H9 (cell line): ENCODE measurements around the gene IL1RAPL1. TPM values are rescaled to one million over a fixed set of nuclear protein-coding genes. Genes with fewer than 3 reads are reported as not detected.

ENCODE experiments used
- DNase-seq: peaks from one replicate; pipeline ENCODE4 v3.0.0-alpha.2; 2017
- H2AFZ ChIP-seq: one replicate; pipeline ENCODE4 v1.6.1; 2013; ENCODE audit warnings: mild to moderate bottlenecking, low read length, control low read depth, moderate library complexity
- H2AK5ac ChIP-seq: 2 replicates; pipeline ENCODE4 v1.6.1; 2013; ENCODE audit warnings: low read length, control low read depth, mixed read lengths; ENCODE audit not compliant: insufficient read length
- H2BK120ac ChIP-seq: one replicate; pipeline ENCODE4 v1.6.1; 2013; ENCODE audit warnings: low read depth, mild to moderate bottlenecking, low read length, control low read depth, inconsistent platforms; ENCODE audit not compliant: poor library complexity, severe bottlenecking
- H2BK12ac ChIP-seq: 2 replicates; pipeline ENCODE4 v1.6.1; 2013; ENCODE audit warnings: low read length, control low read depth, mixed read lengths, low read depth; ENCODE audit not compliant: insufficient read length
- H2BK15ac ChIP-seq: 2 replicates; pipeline ENCODE4 v1.6.1; 2013; ENCODE audit warnings: low read depth, low read length, control low read depth
- H2BK20ac ChIP-seq: one replicate; pipeline ENCODE4 v1.6.1; 2013; ENCODE audit warnings: low read depth, mild to moderate bottlenecking, low read length, control low read depth, inconsistent platforms; ENCODE audit not compliant: poor library complexity, severe bottlenecking
- H2BK5ac ChIP-seq: 2 replicates; pipeline ENCODE4 v1.6.1; 2013; ENCODE audit warnings: low read length, control low read depth, mixed read lengths; ENCODE audit not compliant: insufficient read length
- H3K14ac ChIP-seq: 2 replicates; pipeline ENCODE4 v1.6.1; 2013; ENCODE audit warnings: low read length, control low read depth; ENCODE audit not compliant: insufficient read depth
- H3K18ac ChIP-seq: 2 replicates; pipeline ENCODE4 v1.6.1; 2013; ENCODE audit warnings: low read depth, mild to moderate bottlenecking, mixed read lengths, low read length, control low read depth; ENCODE audit not compliant: insufficient read length
- H3K23ac ChIP-seq: 2 replicates; pipeline ENCODE4 v1.6.1; 2013; ENCODE audit warnings: low read length, control low read depth, mixed read lengths, low read depth; ENCODE audit not compliant: insufficient read length
- H3K23me2 ChIP-seq: 2 replicates; pipeline ENCODE4 v1.6.1; 2013; ENCODE audit warnings: low read depth, mild to moderate bottlenecking, mixed read lengths, low read length, control low read depth; ENCODE audit not compliant: insufficient read length, poor library complexity, severe bottlenecking
- H3K27ac ChIP-seq: 2 replicates; pipeline ENCODE4 v1.5.1; 2013; ENCODE audit warnings: low read length, control low read depth, mixed read lengths, low read depth; ENCODE audit not compliant: insufficient read length
- H3K27me3 ChIP-seq: 2 replicates; pipeline ENCODE4 v1.6.1; 2013; ENCODE audit warnings: low read length, control low read depth, inconsistent platforms; ENCODE audit not compliant: insufficient read depth
- H3K4ac ChIP-seq: 2 replicates; pipeline ENCODE4 v1.6.1; 2013; ENCODE audit warnings: low read depth, mild to moderate bottlenecking, control low read depth, inconsistent platforms, low read length, moderate library complexity
- H3K4me1 ChIP-seq: 2 replicates; pipeline ENCODE4 v1.6.1; 2013; ENCODE audit warnings: low read length, control low read depth, inconsistent platforms; ENCODE audit not compliant: insufficient read depth
- H3K4me2 ChIP-seq: 2 replicates; pipeline ENCODE4 v1.6.1; 2013; ENCODE audit warnings: low read length, control low read depth, mixed read lengths; ENCODE audit not compliant: insufficient read length, insufficient read depth
- H3K56ac ChIP-seq: 2 replicates; pipeline ENCODE4 v1.6.1; 2013; ENCODE audit warnings: low read depth, mild to moderate bottlenecking, mixed read lengths, low read length, control low read depth; ENCODE audit not compliant: insufficient read length
- H3K79me1 ChIP-seq: 2 replicates; pipeline ENCODE4 v1.6.1; 2013; ENCODE audit warnings: low read depth, mild to moderate bottlenecking, moderate library complexity, low read length, control low read depth, inconsistent platforms; ENCODE audit not compliant: insufficient read depth, poor library complexity, severe bottlenecking
- H3K79me2 ChIP-seq: 2 replicates; pipeline ENCODE4 v1.6.1; 2013; ENCODE audit warnings: low read length, control low read depth, inconsistent platforms; ENCODE audit not compliant: insufficient read depth
- H3K9ac ChIP-seq: 2 replicates; pipeline ENCODE4 v1.6.1; 2013; ENCODE audit warnings: low read length, control low read depth, mixed read lengths; ENCODE audit not compliant: insufficient read length; ENCODE audit errors: extremely low read depth
- H3K9me3 ChIP-seq: one replicate; pipeline ENCODE4 v1.6.1; 2013; ENCODE audit warnings: low read depth, low read length, inconsistent platforms; ENCODE audit not compliant: control insufficient read depth
- H3T11ph ChIP-seq: one replicate; pipeline ENCODE4 v1.6.1; 2013; ENCODE audit warnings: mild to moderate bottlenecking, low read length, control low read depth, inconsistent platforms
- H4K20me1 ChIP-seq: one replicate; pipeline ENCODE4 v1.6.1; 2013; ENCODE audit not compliant: control insufficient read depth, insufficient read length, insufficient read depth
- H4K5ac ChIP-seq: 2 replicates; pipeline ENCODE4 v1.6.1; 2013; ENCODE audit warnings: low read depth, mild to moderate bottlenecking, mixed read lengths, low read length, control low read depth; ENCODE audit not compliant: insufficient read length
- H4K8ac ChIP-seq: replicated peaks from 2 replicates; pipeline ENCODE4 v1.6.1; 2013; ENCODE audit warnings: low read length, control low read depth, mixed read lengths, low read depth; ENCODE audit not compliant: insufficient read length
- H4K91ac ChIP-seq: 2 replicates; pipeline ENCODE4 v1.6.1; 2013; ENCODE audit warnings: low read depth, mild to moderate bottlenecking, moderate library complexity, mixed read lengths, low read length, control low read depth; ENCODE audit not compliant: insufficient read length
- H3K27ac Mint-ChIP-seq, 3 experiments: 2 replicates in 2 of 3; 3 replicates in 1 of 3; pipeline ENCODE4 v1.8.0; 2020 to 2021; ENCODE audit warnings: mixed read lengths in 3 of 3, mild to moderate bottlenecking in 1 of 3, moderate library complexity in 1 of 3
- H3K27me3 Mint-ChIP-seq: 2 replicates; pipeline ENCODE4 v1.8.0; 2021; ENCODE audit warnings: low read depth, mild to moderate bottlenecking, moderate library complexity, mixed read lengths
- H3K36me3 Mint-ChIP-seq, 3 experiments: 2 replicates in 2 of 3; 3 replicates in 1 of 3; pipeline ENCODE4 v1.8.0; 2020 to 2021; ENCODE audit warnings: low read depth in 3 of 3, mixed read lengths in 3 of 3; ENCODE audit not compliant: insufficient read depth in 1 of 3
- H3K4me1 Mint-ChIP-seq, 2 experiments: 2 replicates each; pipeline ENCODE4 v1.8.0; 2020; ENCODE audit warnings: mixed read lengths in 2 of 2
- H3K4me3 Mint-ChIP-seq, 2 experiments: 2 replicates in 1 of 2; 3 replicates in 1 of 2; pipeline ENCODE4 v1.8.0; 2020 to 2021; ENCODE audit warnings: mild to moderate bottlenecking in 2 of 2, mixed read lengths in 2 of 2, moderate library complexity in 1 of 2
- H3K9me3 Mint-ChIP-seq, 2 experiments: 2 replicates in 1 of 2; 3 replicates in 1 of 2; pipeline ENCODE4 v1.8.0; 2020; ENCODE audit warnings: mild to moderate bottlenecking in 2 of 2, mixed read lengths in 2 of 2, moderate library complexity in 1 of 2
- WGBS: extraction: QIAGEN DNeasy Blood & Tissue Kit; methylation state at CpG from one replicate; pipeline ENCODE4 v1.1.7; 2013; ENCODE audit warnings: missing lambda C conversion rate, low lambda C conversion rate, mixed read lengths; ENCODE audit not compliant: insufficient read length; ENCODE audit errors: extremely low coverage; 5-methylcytosine and 5-hydroxymethylcytosine counted together
- total RNA-seq: library from RNA; stranded (reverse); gene quantifications from 2 replicates; pipeline ENCODE4 v1.2.1, GENCODE V29; 2021
- TF ChIP-seq, protein P1 (sequence below): fragments of 200-600 bp; sonication (generic); conservative IDR thresholded peaks from 3 replicates; pipeline ENCODE4 v1.8.0; 2021; ENCODE audit warnings: antibody characterized with exemption, mild to moderate bottlenecking

IL1RAPL1 gene
- total RNA-seq, 1 experiment from 2014 or later: 0.31 TPM

DNA sequence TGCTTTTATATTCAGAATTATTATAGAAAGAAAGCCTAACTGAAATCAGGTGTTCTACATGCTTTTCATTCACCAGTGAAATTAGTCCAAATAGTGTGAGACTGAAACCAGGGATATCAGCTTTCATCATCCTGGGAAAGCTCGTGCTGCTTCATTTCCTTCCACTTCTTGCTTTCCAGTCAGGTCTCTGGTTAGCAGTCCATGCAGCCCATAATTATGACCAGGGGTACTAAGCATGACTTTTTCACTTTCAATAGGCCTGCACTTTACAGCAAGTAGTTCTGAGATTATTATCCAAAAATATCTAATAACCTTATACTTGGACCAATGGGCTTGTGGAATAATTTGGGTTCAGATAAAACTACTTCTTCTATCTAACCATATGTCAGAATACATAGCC, 954.9 kb downstream of the IL1RAPL1 start:
- peaks cover 0 to 46% of the 10 kb centered on the region in 2 experiments; a peak in 3 of 5 replicates for H3K9me3 Mint-ChIP-seq
- no peak overlapping the region for H4K5ac ChIP-seq

More for the DNA sequence above, 954.9 kb downstream of the IL1RAPL1 start:
- no peak overlapping the region for H3K27ac ChIP-seq
- H4K91ac ChIP-seq: no peak overlapping the region
- no peak overlapping the region for H3K14ac ChIP-seq
- no peak overlapping the region for H3K56ac ChIP-seq
- H2BK5ac ChIP-seq: no peak overlapping the region
- no peak overlapping the region for H3K4ac ChIP-seq
- H2BK120ac ChIP-seq: no peak overlapping the region
- H3K36me3 Mint-ChIP-seq: no peaks in the 10 kb centered on the region
- WGBS: no CpG with 5 or more reads among the region's 1 CpG
- TF ChIP-seq, protein P1, sequence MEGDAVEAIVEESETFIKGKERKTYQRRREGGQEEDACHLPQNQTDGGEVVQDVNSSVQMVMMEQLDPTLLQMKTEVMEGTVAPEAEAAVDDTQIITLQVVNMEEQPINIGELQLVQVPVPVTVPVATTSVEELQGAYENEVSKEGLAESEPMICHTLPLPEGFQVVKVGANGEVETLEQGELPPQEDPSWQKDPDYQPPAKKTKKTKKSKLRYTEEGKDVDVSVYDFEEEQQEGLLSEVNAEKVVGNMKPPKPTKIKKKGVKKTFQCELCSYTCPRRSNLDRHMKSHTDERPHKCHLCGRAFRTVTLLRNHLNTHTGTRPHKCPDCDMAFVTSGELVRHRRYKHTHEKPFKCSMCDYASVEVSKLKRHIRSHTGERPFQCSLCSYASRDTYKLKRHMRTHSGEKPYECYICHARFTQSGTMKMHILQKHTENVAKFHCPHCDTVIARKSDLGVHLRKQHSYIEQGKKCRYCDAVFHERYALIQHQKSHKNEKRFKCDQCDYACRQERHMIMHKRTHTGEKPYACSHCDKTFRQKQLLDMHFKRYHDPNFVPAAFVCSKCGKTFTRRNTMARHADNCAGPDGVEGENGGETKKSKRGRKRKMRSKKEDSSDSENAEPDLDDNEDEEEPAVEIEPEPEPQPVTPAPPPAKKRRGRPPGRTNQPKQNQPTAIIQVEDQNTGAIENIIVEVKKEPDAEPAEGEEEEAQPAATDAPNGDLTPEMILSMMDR: no peak
- no peak overlapping the region for H3K27ac Mint-ChIP-seq
- no peaks in the 10 kb centered on the region for H3K4me1 ChIP-seq
- no peak overlapping the region for H3T11ph ChIP-seq
- H3K4me2 ChIP-seq: no peak overlapping the region
- no peak overlapping the region for H3K23ac ChIP-seq
- no peaks in the 10 kb centered on the region; the same call in 1 of the 2 replicates for H3K27me3 Mint-ChIP-seq
- H3K4me3 Mint-ChIP-seq: no peak overlapping the region
- no peaks in the 10 kb centered on the region for H3K27me3 ChIP-seq
- no peaks in the 10 kb centered on the region for H3K9me3 ChIP-seq
- no peak overlapping the region for H2AFZ ChIP-seq
- no peak overlapping the region for H2BK12ac ChIP-seq
- no peaks in the 10 kb centered on the region for H3K79me1 ChIP-seq
- no peaks in the 10 kb centered on the region for H3K23me2 ChIP-seq
- peaks cover 7 to 9% of the 10 kb centered on the region in 2 experiments; a peak in 3 of 4 replicates for H3K4me1 Mint-ChIP-seq
- no peak overlapping the region for H3K9ac ChIP-seq
- no peak overlapping the region for H3K18ac ChIP-seq
- H2AK5ac ChIP-seq: no peak overlapping the region
- no peak for DNase-seq
- no peak overlapping the region for H4K8ac ChIP-seq
- no peak overlapping the region for H2BK20ac ChIP-seq
- H4K20me1 ChIP-seq: no peaks in the 10 kb centered on the region
- no peak overlapping the region for H2BK15ac ChIP-seq
- H3K79me2 ChIP-seq: no peaks in the 10 kb centered on the region
